ENCODE measurements around the gene SH3TC1.

The SH3TC1 gene

GRCh38 chr4:8185295-8185694, 13.8 kb upstream of the SH3TC1 start:
- no peak for TF ChIP-seq CTCF (IDR thresholded peaks at IDR 0.05; ENCODE audit: insufficient read depth, low read length, poor library complexity, severe bottlenecking)
- TF ChIP-seq EZH2phosphoT487 (conservative IDR thresholded peaks at IDR 0.05; ENCODE audit: low read length) = no peak
- H4K20me1 ChIP-seq (ENCODE audit: low read depth, low read length) = no peaks in the 10 kb centered on the region
- no peaks in the 10 kb centered on the region for H3K79me2 ChIP-seq (ENCODE audit: insufficient read depth, low read length)
- no peaks in the 10 kb centered on the region for H3F3A ChIP-seq (ENCODE audit: insufficient read depth)
- H3K9ac ChIP-seq (ENCODE audit: low read length) = no peak overlapping the region
- H3K9me3 ChIP-seq (ENCODE audit: insufficient read depth, low read length) = no peaks in the 10 kb centered on the region
- H3K36me3 ChIP-seq (ENCODE audit: low read length) = no peaks in the 10 kb centered on the region
- H3K27me3 ChIP-seq (ENCODE audit: low read length) = no peaks in the 10 kb centered on the region
- H3K4me3 ChIP-seq (ENCODE audit: insufficient read depth, low read length, poor library complexity, severe bottlenecking) = no peak overlapping the region
- H3K27ac ChIP-seq (ENCODE audit: low read depth, low read length) = no peak overlapping the region
- no peaks in the 10 kb centered on the region for H3K9me2 ChIP-seq (replicated peaks; ENCODE audit: insufficient read depth, low read length)
- H2AFZ ChIP-seq (ENCODE audit: low read depth, low read length, severe bottlenecking) = no peak overlapping the region
- H3K4me2 ChIP-seq (ENCODE audit: low read depth, low read length, poor library complexity, severe bottlenecking) = no peak overlapping the region

- no peaks in the 10 kb centered on the region for H3F3A ChIP-seq (ENCODE audit: insufficient read depth)
- H3K36me3 ChIP-seq (ENCODE audit: low read length) = no peaks in the 10 kb centered on the region
- no peak overlapping the region for H2AFZ ChIP-seq (ENCODE audit: low read depth, low read length, severe bottlenecking)
- no peaks in the 10 kb centered on the region for H3K9me2 ChIP-seq (replicated peaks; ENCODE audit: insufficient read depth, low read length)
- H4K20me1 ChIP-seq (ENCODE audit: low read depth, low read length) = no peaks in the 10 kb centered on the region
- H3K27me3 ChIP-seq (ENCODE audit: low read length) = no peaks in the 10 kb centered on the region
- H3K27ac ChIP-seq (ENCODE audit: low read depth, low read length) = no peak overlapping the region
- no peak overlapping the region for H3K4me3 ChIP-seq (ENCODE audit: insufficient read depth, low read length, poor library complexity, severe bottlenecking)
- no peaks in the 10 kb centered on the region for H3K79me2 ChIP-seq (ENCODE audit: insufficient read depth, low read length)
- no peak overlapping the region for H3K4me2 ChIP-seq (ENCODE audit: low read depth, low read length, poor library complexity, severe bottlenecking)
- H3K9ac ChIP-seq (ENCODE audit: low read length) = no peak overlapping the region
- no peaks in the 10 kb centered on the region for H3K9me3 ChIP-seq (ENCODE audit: insufficient read depth, low read length)
- TF ChIP-seq EZH2phosphoT487 (conservative IDR thresholded peaks at IDR 0.05; ENCODE audit: low read length) (no peak), CTCF (IDR thresholded peaks at IDR 0.05; ENCODE audit: insufficient read depth, low read length, poor library complexity, severe bottlenecking) (no peak)
Observed at GRCh38 chr4:8185930-8186329, 13.2 kb upstream of the SH3TC1 start.

- Histone ChIP-seq H3K9me2 (replicated peaks; ENCODE audit: insufficient read depth, low read length) (no peaks in the 10 kb centered on the region), H3F3A (ENCODE audit: insufficient read depth) (no peaks in the 10 kb centered on the region), H3K36me3 (ENCODE audit: low read length) (no peaks in the 10 kb centered on the region), H3K4me3 (ENCODE audit: insufficient read depth, low read length, poor library complexity, severe bottlenecking) (no peak overlapping the region), H3K9ac (ENCODE audit: low read length) (no peak overlapping the region), H4K20me1 (ENCODE audit: low read depth, low read length) (no peaks in the 10 kb centered on the region), H2AFZ (ENCODE audit: low read depth, low read length, severe bottlenecking) (no peak overlapping the region), H3K27me3 (ENCODE audit: low read length) (no peaks in the 10 kb centered on the region), H3K79me2 (ENCODE audit: insufficient read depth, low read length) (no peaks in the 10 kb centered on the region), H3K4me2 (ENCODE audit: low read depth, low read length, poor library complexity, severe bottlenecking) (no peak overlapping the region), H3K27ac (ENCODE audit: low read depth, low read length) (no peak overlapping the region), H3K9me3 (ENCODE audit: insufficient read depth, low read length) (no peaks in the 10 kb centered on the region)
- no peak for TF ChIP-seq CTCF (IDR thresholded peaks at IDR 0.05; ENCODE audit: insufficient read depth, low read length, poor library complexity, severe bottlenecking)
- no peak for TF ChIP-seq EZH2phosphoT487 (conservative IDR thresholded peaks at IDR 0.05; ENCODE audit: low read length)
Observed at GRCh38 chr4:8188085-8188484, 11.0 kb upstream of the SH3TC1 start.

Data from SU-DHL-6 (cell line).